GM12891 (cell line): ENCODE measurements around the gene ZNF175.

Experiments
- DNase-seq: peaks from one replicate; pipeline ENCODE4 v3.0.0; 2011; ENCODE audit warnings: low spot score; ENCODE audit not compliant: insufficient read length
- FAIRE-seq: peaks from 2 replicates; lab custom pipeline; 2011; peaks lifted over from hg19 to GRCh38; lab: Jason Lieb, UNC
- PAX5 ChIP-seq: IDR thresholded peaks from 2 replicates; pipeline ENCODE4 v1.6.1; 2011; ENCODE audit warnings: low read length, moderate library complexity, mild to moderate bottlenecking; ENCODE audit not compliant: insufficient read depth, severe bottlenecking
- POLR2A ChIP-seq: IDR thresholded peaks from 2 replicates; pipeline ENCODE4 v1.6.1; 2011; ENCODE audit warnings: low read depth, low read length, control low read depth
- POLR2AphosphoS5 ChIP-seq: IDR thresholded peaks from 2 replicates; pipeline ENCODE4 v1.6.1; 2011; ENCODE audit warnings: low read depth, low read length, control low read depth
- POU2F2 ChIP-seq: IDR thresholded peaks from 2 replicates; pipeline ENCODE4 v1.6.1; 2011; ENCODE audit warnings: low read depth, mild to moderate bottlenecking, control low read depth, low read length, moderate library complexity
- SPI1 ChIP-seq: IDR thresholded peaks from 2 replicates; pipeline ENCODE4 v1.6.1; 2011; ENCODE audit warnings: low read depth, low read length, control low read depth
- TAF1 ChIP-seq: IDR thresholded peaks from 2 replicates; pipeline ENCODE4 v1.6.1; 2011; ENCODE audit warnings: low read depth, low read length, control low read depth

ZNF175 gene

GRCh38 chr19:51568456-51568855, 2.6 kb upstream of the ZNF175 start:
- no peak for FAIRE-seq
- no peak for TF ChIP-seq SPI1
- no peak for TF ChIP-seq POLR2AphosphoS5
- no peak for TF ChIP-seq POU2F2
- TF ChIP-seq POLR2A = no peak
- no peak for TF ChIP-seq PAX5
- no peak for TF ChIP-seq TAF1
- DNase-seq = no peak

GRCh38 chr19:51571599-51571998, 516 bp downstream of the ZNF175 start:
- no peak for TF ChIP-seq POLR2A
- no peak for TF ChIP-seq POLR2AphosphoS5
- no peak for TF ChIP-seq PAX5
- FAIRE-seq = no peak
- no peak for DNase-seq

GRCh38 chr19:51572410-51572809, 1.3 kb downstream of the ZNF175 start:
- DNase-seq (no peak), FAIRE-seq (peak; percentile 82)
- peak; percentile 90 for TF ChIP-seq SPI1
- TF ChIP-seq POLR2A = no peak
- TF ChIP-seq POU2F2 = no peak
- TF ChIP-seq PAX5 = no peak

GRCh38 chr19:51572908-51573307, 1.8 kb downstream of the ZNF175 start:
- TF ChIP-seq TAF1 (no peak), POLR2AphosphoS5 (no peak), POU2F2 (no peak), SPI1 (no peak), PAX5 (no peak), POLR2A (no peak)
- DNase-seq (no peak), FAIRE-seq (peak; percentile 33)

GRCh38 chr19:51573331-51573730, 2.2 kb downstream of the ZNF175 start:
- TF ChIP-seq POU2F2 (no peak), PAX5 (no peak), SPI1 (no peak), TAF1 (no peak), POLR2AphosphoS5 (no peak), POLR2A (no peak)
- DNase-seq = no peak
- FAIRE-seq = peak; percentile 26

GRCh38 chr19:51576850-51577249, 5.8 kb downstream of the ZNF175 start:
- no peak for TF ChIP-seq POU2F2
- TF ChIP-seq TAF1 = no peak
- TF ChIP-seq POLR2AphosphoS5 = no peak
- TF ChIP-seq SPI1 = no peak
- TF ChIP-seq PAX5 = no peak
- TF ChIP-seq POLR2A = no peak
- no peak for FAIRE-seq
- no peak for DNase-seq

- DNase-seq = no peak
- no peak for TF ChIP-seq POU2F2
- no peak for TF ChIP-seq TAF1
- no peak for TF ChIP-seq POLR2AphosphoS5
- no peak for TF ChIP-seq POLR2A
- TF ChIP-seq SPI1 = no peak
- peak; percentile 16 for FAIRE-seq
Observed at GRCh38 chr19:51586103-51586728, 15.1 kb downstream of the ZNF175 start.

- TF ChIP-seq POLR2AphosphoS5 (no peak), SPI1 (no peak), TAF1 (no peak), PAX5 (no peak), POLR2A (no peak), POU2F2 (no peak)
- peak; percentile 23 for FAIRE-seq
- no peak for DNase-seq
Observed at GRCh38 chr19:51586799-51587198, 15.7 kb downstream of the ZNF175 start.

GRCh38 chr19:51587264-51588191, 16.4 kb downstream of the ZNF175 start:
- DNase-seq (no peak), FAIRE-seq (no peak)
- TF ChIP-seq POLR2AphosphoS5 (no peak), PAX5 (no peak), SPI1 (no peak), POU2F2 (no peak), TAF1 (no peak), POLR2A (no peak)
